Loucy (cell line): ENCODE measurements around the gene UBXN1.
"Not testable (repeated sequence)": the region's sequence is repeated elsewhere in the genome, so short reads cannot be mapped to it uniquely, and the experiment has no call there.

Experiments used
- EZH2phosphoT487 ChIP-seq: fragments of 200-600 bp; IDR thresholded peaks from 2 replicates; pipeline ENCODE4 v1.6.1; 2018; ENCODE audit warnings: antibody characterized with exemption, mild to moderate bottlenecking, moderate library complexity, borderline replicate concordance
- TF ChIP-seq, protein P1 (sequence below): fragments of 200-600 bp; sonication (generic); conservative IDR thresholded peaks from 2 replicates; pipeline ENCODE4 v1.5.1; 2014; ENCODE audit warnings: mild to moderate bottlenecking, antibody characterized with exemption, low read length

DNA sequence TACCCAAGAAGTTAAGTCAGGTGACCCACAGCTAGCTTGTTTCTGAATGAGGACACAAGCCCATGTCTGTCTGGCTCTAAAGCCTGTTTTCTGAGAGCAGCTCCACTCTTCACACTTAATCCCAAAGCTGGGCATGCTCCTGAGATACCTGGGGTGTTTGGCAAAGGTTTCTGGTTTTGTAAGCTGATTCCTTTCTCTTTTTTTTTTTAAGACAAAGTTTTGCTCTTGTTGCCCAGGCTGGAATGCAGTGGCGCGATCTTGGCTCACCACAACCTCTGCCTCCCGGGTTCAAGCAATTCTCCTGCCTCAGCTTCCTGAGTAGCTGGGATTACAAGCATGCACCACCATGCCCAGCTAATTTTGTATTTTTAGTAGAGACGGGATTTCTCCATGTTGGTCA lies 14.8 kb upstream of the UBXN1 start:
- TF ChIP-seq, protein P1, sequence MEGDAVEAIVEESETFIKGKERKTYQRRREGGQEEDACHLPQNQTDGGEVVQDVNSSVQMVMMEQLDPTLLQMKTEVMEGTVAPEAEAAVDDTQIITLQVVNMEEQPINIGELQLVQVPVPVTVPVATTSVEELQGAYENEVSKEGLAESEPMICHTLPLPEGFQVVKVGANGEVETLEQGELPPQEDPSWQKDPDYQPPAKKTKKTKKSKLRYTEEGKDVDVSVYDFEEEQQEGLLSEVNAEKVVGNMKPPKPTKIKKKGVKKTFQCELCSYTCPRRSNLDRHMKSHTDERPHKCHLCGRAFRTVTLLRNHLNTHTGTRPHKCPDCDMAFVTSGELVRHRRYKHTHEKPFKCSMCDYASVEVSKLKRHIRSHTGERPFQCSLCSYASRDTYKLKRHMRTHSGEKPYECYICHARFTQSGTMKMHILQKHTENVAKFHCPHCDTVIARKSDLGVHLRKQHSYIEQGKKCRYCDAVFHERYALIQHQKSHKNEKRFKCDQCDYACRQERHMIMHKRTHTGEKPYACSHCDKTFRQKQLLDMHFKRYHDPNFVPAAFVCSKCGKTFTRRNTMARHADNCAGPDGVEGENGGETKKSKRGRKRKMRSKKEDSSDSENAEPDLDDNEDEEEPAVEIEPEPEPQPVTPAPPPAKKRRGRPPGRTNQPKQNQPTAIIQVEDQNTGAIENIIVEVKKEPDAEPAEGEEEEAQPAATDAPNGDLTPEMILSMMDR, result not testable (repeated sequence)
- not testable (repeated sequence) for TF ChIP-seq EZH2phosphoT487
